ENCODE data around the gene ACOX2.

ACOX2 gene

GRCh38 chr3:58536501-58537411, at the start of gene ACOX2:
Gene ACOX2, minus strand, starts transcription at chr3:58537190. Its CDS starts 2,084 bp downstream, at chr3:58535106.
- peak; percentile 55 for DNase-seq (ENCODE audit: low read depth)

GRCh38 chr3:58585994-58586393, 49.0 kb upstream of the ACOX2 start:
- no peak for DNase-seq (ENCODE audit: low read depth)

GRCh38 chr3:58585005-58585786, 48.2 kb upstream of the ACOX2 start:
- DNase-seq (ENCODE audit: low read depth), result peak; percentile 70

- no peak for DNase-seq (ENCODE audit: low read depth)
Observed at GRCh38 chr3:58584690-58585004, 47.7 kb upstream of the ACOX2 start.

- DNase-seq (ENCODE audit: low read depth), result no peak
Observed at GRCh38 chr3:58581328-58582091, 44.5 kb upstream of the ACOX2 start.

GRCh38 chr3:58580826-58581327, 43.9 kb upstream of the ACOX2 start:
- DNase-seq (ENCODE audit: low read depth), result no peak

GRCh38 chr3:58578873-58579272, 41.9 kb upstream of the ACOX2 start:
- DNase-seq (ENCODE audit: low read depth), result no peak

GRCh38 chr3:58577269-58577821, 40.4 kb upstream of the ACOX2 start, which contains the start of gene FAM107A:
Gene FAM107A, minus strand, starts transcription at chr3:58577391. Its CDS starts 7,531 bp downstream, at chr3:58569860.
- peak; percentile 73 for DNase-seq (ENCODE audit: low read depth)

GRCh38 chr3:58576716-58577115, 39.7 kb upstream of the ACOX2 start:
- DNase-seq (ENCODE audit: low read depth), result no peak

GRCh38 chr3:58575971-58576652, 39.1 kb upstream of the ACOX2 start:
- peak; percentile 32 for DNase-seq (ENCODE audit: low read depth)

- DNase-seq (ENCODE audit: low read depth), result no peak
Observed at GRCh38 chr3:58574682-58575081, 37.7 kb upstream of the ACOX2 start.

- DNase-seq (ENCODE audit: low read depth), result no peak
Observed at GRCh38 chr3:58574106-58574505, 37.1 kb upstream of the ACOX2 start.

- peak; percentile 29 for DNase-seq (ENCODE audit: low read depth)
Observed at GRCh38 chr3:58573640-58574039, 36.6 kb upstream of the ACOX2 start.

GRCh38 chr3:58572634-58573230, 35.7 kb upstream of the ACOX2 start:
- peak; percentile 32 for DNase-seq (ENCODE audit: low read depth)

GRCh38 chr3:58572013-58572633, 35.1 kb upstream of the ACOX2 start:
- peak; percentile 30 for DNase-seq (ENCODE audit: low read depth)

- DNase-seq (ENCODE audit: low read depth), result no peak
Observed at GRCh38 chr3:58570851-58571250, 33.9 kb upstream of the ACOX2 start.

GRCh38 chr3:58569287-58570001, 32.5 kb upstream of the ACOX2 start:
- DNase-seq (ENCODE audit: low read depth), result no peak

GRCh38 chr3:58568572-58569286, 31.7 kb upstream of the ACOX2 start:
- DNase-seq (ENCODE audit: low read depth), result peak; percentile 70

- DNase-seq (ENCODE audit: low read depth), result no peak
Observed at GRCh38 chr3:58567251-58567515, 30.2 kb upstream of the ACOX2 start.
